ENCODE results near the gene EXD3. TPM values are rescaled to one million over a fixed set of nuclear protein-coding genes. Genes with fewer than 3 reads are reported as not detected.
"Not testable (repeated sequence)": the region's sequence is repeated elsewhere in the genome, so short reads cannot be mapped to it uniquely, and the experiment has no call there.

The EXD3 gene
- total RNA-seq, 4 donors from 2014 or later, result 13.8 to 25.7 (median 17.7) TPM

DNA sequence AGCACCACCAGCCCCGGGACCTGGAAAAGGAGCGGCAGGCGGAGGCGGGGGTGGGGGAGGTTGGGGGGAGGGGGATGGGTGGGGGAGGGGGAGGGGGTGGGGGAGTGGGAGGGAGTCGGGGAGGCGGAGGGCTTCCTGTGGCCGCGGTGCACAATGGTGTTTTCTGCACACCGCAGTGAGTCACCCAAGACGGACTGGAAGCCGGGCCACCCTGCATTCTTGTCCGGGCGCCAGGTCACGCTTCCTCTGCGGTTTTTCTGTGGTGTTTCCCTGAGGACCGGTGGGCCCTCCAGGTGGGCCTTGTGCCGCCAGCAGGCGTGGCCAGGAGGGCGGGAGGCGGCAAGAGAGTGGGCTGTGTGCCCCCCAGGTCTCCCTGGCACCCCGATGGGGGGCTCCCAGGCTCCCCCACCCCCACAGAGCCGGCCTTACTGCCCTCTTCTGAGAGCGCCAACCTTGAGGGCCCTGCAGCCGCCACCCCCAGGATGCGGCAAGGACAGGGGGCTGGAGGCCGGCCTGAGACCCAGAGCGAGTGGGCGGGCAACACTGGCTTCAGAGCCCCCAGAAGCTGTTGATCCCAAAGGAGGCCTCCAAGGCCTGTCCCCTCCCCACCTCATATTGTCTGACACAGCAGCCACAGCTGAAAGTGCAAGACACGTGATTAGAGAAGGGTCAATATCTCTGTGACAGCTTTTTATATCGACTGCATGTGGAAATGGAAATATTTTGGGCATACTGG lies 11.1 kb downstream of the EXD3 start:
- intact Hi-C loops (cut with DNase I; ENCODE audit: low total_unique reads), result no loop called here
- no peak overlapping the region for H3K4me3 ChIP-seq (ENCODE audit: low read depth, poor library complexity, severe bottlenecking)
- TF ChIP-seq CTCF (IDR thresholded peaks at IDR 0.05) (no peak), POLR2A (IDR thresholded peaks at IDR 0.05) (no peak)
- 37 to 56% methylated on average over 18 to 28 of the region's 30 CpGs for WGBS, 2 donors
- peak; percentile 59 to 95 for DNase-seq (ENCODE audit: low spot score in 2 of 2)

- DNase-seq (ENCODE audit: low spot score in 2 of 2), result no peak
- TF ChIP-seq CTCF (IDR thresholded peaks at IDR 0.05), result no peak
- TF ChIP-seq POLR2A (IDR thresholded peaks at IDR 0.05), result no peak
Measured at GRCh38 chr9:137411260-137411644, 11.7 kb downstream of the EXD3 start.

DNA sequence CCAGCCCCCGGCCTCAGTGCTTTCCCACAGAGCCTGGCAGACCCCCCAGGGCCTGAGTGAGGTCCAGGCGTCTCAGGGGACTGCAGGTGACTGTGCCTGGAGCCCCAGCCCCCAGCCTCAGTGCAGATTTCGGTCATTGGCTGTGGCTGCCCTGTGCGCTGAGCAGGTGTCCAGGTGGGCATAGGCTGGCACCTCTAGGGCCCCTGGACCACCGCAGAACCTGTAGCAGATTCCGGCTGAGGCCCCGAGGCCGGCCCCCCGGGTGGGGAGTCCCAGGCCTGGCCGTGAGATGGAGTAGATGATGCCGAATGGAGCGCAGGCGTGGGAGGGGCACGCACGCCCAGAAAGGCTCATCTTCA lies 12.1 kb downstream of the EXD3 start:
- intact Hi-C loops (cut with DNase I; ENCODE audit: low total_unique reads), result no loop called here
- no peak overlapping the region for H3K4me3 ChIP-seq (ENCODE audit: low read depth, poor library complexity, severe bottlenecking)
- WGBS, 2 donors, result 79 to 92% methylated on average over 8 to 12 of the region's 15 CpGs
- DNase-seq (ENCODE audit: low spot score in 2 of 2), result no peak
- no peak for TF ChIP-seq CTCF (IDR thresholded peaks at IDR 0.05)
- TF ChIP-seq POLR2A (IDR thresholded peaks at IDR 0.05), result no peak

More at GRCh38 chr9:137411260-137411644, 11.7 kb downstream of the EXD3 start:
- H3K4me3 ChIP-seq (ENCODE audit: low read depth, poor library complexity, severe bottlenecking), result no peak overlapping the region
- 55 to 65% methylated on average over 7 to 13 of the region's 17 CpGs for WGBS, 2 donors
- intact Hi-C loops (cut with DNase I; ENCODE audit: low total_unique reads), result no loop called here

DNA sequence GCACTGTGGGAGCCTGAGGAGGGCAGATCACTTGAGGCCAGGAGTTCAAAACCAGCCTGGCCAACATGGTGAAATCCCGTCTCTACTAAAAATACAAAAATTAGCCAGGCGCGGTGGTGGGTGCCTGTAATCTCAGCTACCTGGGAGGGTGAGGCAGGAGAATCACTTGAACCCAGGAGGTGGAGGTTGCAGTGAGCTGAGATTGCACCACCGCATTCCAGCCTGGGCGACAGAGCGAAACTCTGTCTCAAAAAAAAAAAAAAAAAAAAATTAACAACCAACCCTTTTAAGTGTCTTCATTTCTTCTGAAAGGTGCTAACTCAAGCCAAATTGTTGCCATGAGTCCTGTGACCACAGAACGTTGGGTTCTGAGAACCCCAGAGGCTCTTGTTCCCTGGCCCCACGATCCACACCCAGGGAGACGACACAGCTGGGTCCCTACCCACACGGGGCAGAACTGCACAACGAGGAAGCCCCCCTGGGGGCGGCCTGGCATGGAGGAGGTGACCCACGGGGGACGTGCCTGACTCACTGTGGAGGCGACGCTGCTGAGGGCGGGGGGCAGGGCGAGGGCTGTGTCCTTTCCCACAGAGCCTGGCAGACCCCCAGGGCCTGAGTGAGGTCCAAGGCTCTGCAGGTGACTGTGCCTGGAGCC lies 12.6 kb downstream of the EXD3 start:
- WGBS, 2 donors, result 72 to 76% methylated on average over 10 to 15 of the region's 18 CpGs
- DNase-seq (ENCODE audit: low spot score in 2 of 2); intact Hi-C loops (cut with DNase I; ENCODE audit: low total_unique reads); H3K4me3 ChIP-seq (ENCODE audit: low read depth, poor library complexity, severe bottlenecking): not testable (repeated sequence)

GRCh38 chr9:137409515-137409914 lies 13.4 kb downstream of the EXD3 start:
- DNase-seq (ENCODE audit: low spot score in 2 of 2), result no peak
- 82 to 92% methylated on average over 11 of the region's 11 CpGs for WGBS, 2 donors
- H3K4me3 ChIP-seq (ENCODE audit: low read depth, poor library complexity, severe bottlenecking), result no peak overlapping the region
- intact Hi-C loops (cut with DNase I; ENCODE audit: low total_unique reads), result loop anchor here (5.0 kb wide), 1 partner anchor 112 kb away; no protein-coding TSS in a partner anchor
- TF ChIP-seq POLR2A (IDR thresholded peaks at IDR 0.05) (no peak), CTCF (IDR thresholded peaks at IDR 0.05) (no peak)

DNA sequence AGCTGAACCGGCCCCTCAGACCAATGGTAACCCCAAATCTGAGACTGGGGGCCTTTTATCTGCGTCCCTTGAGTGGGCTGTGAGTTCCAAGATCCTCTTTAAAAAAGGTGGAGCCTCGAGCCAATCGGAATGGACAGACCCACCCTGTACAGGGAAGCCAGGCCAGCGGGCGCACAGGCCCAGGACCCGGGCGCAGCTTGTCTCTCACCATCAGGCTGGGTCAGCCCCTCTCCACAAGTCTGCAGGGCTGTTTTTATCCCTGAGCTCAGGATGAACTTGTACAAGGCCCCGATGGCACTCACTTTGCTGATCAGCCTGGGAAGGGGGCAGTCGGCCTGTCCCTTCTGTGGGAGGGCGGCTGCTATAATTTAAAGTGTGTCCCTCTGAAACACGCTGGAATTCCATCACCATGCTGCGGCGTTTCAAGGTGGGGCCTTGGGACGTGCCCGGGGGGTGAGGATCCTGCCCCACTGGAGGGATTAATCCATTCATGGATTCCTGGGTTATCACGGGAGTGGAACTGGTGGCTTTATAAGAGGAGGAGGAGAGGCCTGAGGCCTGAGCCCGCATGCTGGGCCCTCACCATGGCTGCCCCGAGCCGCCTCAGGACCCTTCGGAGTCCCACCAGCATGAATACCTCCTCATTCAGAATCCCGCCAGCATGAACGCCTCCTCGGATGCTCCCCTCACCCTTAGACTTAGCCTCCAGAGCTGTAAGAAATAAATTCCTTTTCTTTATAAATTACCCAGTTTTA lies 14.1 kb downstream of the EXD3 start:
- TF ChIP-seq POLR2A (IDR thresholded peaks at IDR 0.05) (no peak), CTCF (IDR thresholded peaks at IDR 0.05) (no peak)

More for the DNA sequence above, 14.1 kb downstream of the EXD3 start:
- no peak overlapping the region for H3K4me3 ChIP-seq (ENCODE audit: low read depth, poor library complexity, severe bottlenecking)
- intact Hi-C loops (cut with DNase I; ENCODE audit: low total_unique reads), result loop anchor here (5.0 kb wide), 1 partner anchor 112 kb away; no protein-coding TSS in a partner anchor
- no peak for DNase-seq (ENCODE audit: low spot score in 2 of 2)
- WGBS, 2 donors, result 94% methylated on average over 23 to 24 of the region's 24 CpGs
